PFSK-1 (cell line): ENCODE data around the gene VCP.

Experiments
- FOXP2 ChIP-seq: optimal IDR thresholded peaks from 2 replicates; pipeline ENCODE3; 2011; ENCODE audit warnings: borderline replicate concordance, control low read depth, inconsistent platforms; ENCODE audit not compliant: insufficient read depth; ENCODE audit errors: extremely low read length, extremely low read depth
- POLR2AphosphoS5 ChIP-seq: IDR thresholded peaks from 2 replicates; pipeline ENCODE4 v1.6.1; 2012; ENCODE audit warnings: low read depth, mild to moderate bottlenecking, control low read depth, low read length, moderate library complexity
- SIN3A ChIP-seq: IDR thresholded peaks from 2 replicates; pipeline ENCODE4 v1.6.1; 2012; ENCODE audit warnings: mild to moderate bottlenecking, low read length, moderate library complexity, borderline replicate concordance; ENCODE audit not compliant: insufficient read depth
- TAF1 ChIP-seq: IDR thresholded peaks from 2 replicates; pipeline ENCODE4 v1.6.1; 2012; ENCODE audit warnings: low read length, control low read depth, borderline replicate concordance; ENCODE audit not compliant: insufficient read depth
- TF ChIP-seq, protein P1 (sequence below), 2 experiments: IDR thresholded peaks; 2 replicates each; pipeline versions ENCODE4 v1.6.1 to v1.8.0; 2011 to 2012; ENCODE audit warnings: low read depth in 2 of 2, low read length in 2 of 2, control low read depth in 1 of 2, inconsistent platforms in 1 of 2, mild to moderate bottlenecking in 1 of 2, moderate library complexity in 1 of 2; ENCODE audit not compliant: insufficient read depth in 1 of 2

The VCP gene

DNA sequence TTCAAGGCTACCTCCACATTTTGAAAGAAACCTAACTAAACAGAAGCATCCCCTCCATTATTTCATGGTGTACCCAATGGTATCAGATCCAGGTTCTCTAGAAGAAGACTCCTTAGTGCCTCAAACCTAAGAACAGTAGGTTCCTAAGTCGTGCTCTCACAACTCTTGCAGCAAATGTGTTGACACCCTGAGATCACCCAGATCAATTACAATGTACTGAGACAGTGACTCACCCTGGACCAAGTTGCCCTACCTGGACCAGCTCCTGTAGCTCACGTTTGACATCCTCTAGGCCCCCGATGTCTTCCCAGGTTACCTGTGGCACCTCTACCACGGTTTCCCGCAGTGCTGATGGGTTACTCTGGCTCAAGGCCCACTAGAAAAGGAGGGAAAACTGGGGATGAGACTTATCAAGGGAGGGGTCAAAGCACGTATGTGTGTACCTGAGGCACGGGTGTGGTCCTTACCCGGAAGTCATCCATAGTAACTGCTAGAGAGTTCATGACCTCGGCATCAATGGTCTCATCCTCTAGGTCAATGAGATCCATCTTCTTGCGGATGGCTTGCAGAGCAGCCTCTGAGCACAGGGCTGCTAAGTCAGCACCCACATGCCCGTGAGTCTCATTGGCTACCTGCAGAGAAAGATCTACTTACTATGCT is 11.7 kb downstream of the VCP start:
- TF ChIP-seq, protein P1, sequence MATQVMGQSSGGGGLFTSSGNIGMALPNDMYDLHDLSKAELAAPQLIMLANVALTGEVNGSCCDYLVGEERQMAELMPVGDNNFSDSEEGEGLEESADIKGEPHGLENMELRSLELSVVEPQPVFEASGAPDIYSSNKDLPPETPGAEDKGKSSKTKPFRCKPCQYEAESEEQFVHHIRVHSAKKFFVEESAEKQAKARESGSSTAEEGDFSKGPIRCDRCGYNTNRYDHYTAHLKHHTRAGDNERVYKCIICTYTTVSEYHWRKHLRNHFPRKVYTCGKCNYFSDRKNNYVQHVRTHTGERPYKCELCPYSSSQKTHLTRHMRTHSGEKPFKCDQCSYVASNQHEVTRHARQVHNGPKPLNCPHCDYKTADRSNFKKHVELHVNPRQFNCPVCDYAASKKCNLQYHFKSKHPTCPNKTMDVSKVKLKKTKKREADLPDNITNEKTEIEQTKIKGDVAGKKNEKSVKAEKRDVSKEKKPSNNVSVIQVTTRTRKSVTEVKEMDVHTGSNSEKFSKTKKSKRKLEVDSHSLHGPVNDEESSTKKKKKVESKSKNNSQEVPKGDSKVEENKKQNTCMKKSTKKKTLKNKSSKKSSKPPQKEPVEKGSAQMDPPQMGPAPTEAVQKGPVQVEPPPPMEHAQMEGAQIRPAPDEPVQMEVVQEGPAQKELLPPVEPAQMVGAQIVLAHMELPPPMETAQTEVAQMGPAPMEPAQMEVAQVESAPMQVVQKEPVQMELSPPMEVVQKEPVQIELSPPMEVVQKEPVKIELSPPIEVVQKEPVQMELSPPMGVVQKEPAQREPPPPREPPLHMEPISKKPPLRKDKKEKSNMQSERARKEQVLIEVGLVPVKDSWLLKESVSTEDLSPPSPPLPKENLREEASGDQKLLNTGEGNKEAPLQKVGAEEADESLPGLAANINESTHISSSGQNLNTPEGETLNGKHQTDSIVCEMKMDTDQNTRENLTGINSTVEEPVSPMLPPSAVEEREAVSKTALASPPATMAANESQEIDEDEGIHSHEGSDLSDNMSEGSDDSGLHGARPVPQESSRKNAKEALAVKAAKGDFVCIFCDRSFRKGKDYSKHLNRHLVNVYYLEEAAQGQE (IDR thresholded peaks at IDR 0.05; ENCODE audit: insufficient read depth in 1 of 2, low read depth in 2 of 2, low read length in 2 of 2), result no peak
- TF ChIP-seq POLR2AphosphoS5, result no peak
- no peak for TF ChIP-seq FOXP2
- no peak for TF ChIP-seq SIN3A
- no peak for TF ChIP-seq TAF1

DNA sequence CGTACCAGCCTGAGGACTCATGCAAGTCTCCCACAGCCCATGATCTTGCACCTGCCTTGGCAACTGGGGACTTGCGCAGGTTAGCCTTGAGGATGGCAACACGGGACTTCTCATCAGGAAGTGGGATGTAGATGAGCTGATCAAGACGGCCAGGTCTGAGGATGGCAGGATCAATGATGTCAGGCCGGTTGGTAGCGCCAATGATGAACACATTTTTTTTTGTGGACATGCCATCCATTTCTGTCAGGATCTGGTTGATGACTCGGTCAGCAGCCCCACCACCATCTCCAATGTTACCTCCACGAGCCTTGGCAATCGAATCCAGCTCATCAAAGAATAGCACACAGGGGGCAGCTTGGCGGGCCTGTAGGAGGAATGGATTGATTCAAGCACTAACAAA is 13.0 kb downstream of the VCP start:
- TF ChIP-seq POLR2AphosphoS5 (no peak), FOXP2 (no peak), TAF1 (no peak), SIN3A (no peak)
- TF ChIP-seq, protein P1 (IDR thresholded peaks at IDR 0.05; ENCODE audit: insufficient read depth in 1 of 2, low read depth in 2 of 2, low read length in 2 of 2), result no peak

DNA sequence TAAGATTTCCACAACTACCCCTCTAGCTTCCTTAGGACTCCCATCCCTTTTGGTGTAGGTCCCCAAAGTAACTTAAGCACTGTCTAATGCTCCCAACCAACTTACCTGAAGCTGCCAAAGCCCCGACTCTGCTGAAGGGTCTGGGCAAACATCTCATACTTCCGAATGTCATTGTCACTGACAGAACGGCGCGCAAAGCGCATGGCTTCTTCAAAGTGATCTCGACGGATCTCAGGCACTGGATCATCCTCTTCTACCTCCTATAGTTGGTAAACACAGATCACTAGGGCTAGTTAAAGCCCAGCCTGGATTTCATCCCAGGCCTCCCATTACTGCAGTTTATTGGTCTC is 15.2 kb downstream of the VCP start:
- TF ChIP-seq SIN3A, result no peak
- TF ChIP-seq, protein P1 (IDR thresholded peaks at IDR 0.05; ENCODE audit: insufficient read depth in 1 of 2, low read depth in 2 of 2, low read length in 2 of 2), result no peak
- TF ChIP-seq POLR2AphosphoS5, result no peak
- no peak for TF ChIP-seq TAF1
- no peak for TF ChIP-seq FOXP2

DNA sequence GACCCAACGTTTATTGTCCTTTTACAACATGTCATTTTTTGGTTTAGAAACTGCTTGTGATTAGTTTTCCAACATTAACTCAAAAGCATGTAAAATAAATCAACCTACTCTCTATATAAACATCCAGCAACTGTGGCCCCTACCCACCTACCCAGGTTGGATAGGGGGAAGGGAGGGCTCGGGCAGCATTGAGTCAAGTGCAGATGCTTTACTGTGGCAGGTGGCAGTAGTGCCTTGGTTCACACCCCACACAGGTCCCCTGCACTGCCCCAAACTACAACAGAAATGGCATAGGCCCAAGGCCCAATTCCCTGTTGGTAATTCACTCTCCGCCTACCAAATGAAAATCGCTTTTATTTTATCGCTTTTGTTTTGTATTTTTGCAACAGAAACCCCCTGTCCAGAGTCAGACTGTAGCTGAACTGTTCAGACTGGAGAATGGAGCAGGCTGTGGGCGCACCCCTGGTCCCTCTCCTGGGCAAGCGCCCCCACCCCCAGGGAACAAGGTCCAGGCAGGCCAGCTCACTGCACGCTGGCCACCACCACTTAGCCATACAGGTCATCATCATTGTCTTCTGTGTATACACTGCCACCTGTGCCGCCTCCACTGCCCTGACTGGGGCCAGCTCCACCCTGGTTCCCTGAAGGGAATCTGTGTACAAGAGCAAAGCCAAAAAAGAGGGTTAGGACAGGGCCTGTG is 15.7 kb downstream of the VCP start:
- TF ChIP-seq FOXP2 (no peak), TAF1 (no peak), SIN3A (no peak), POLR2AphosphoS5 (no peak)
- TF ChIP-seq, protein P1 (IDR thresholded peaks at IDR 0.05; ENCODE audit: insufficient read depth in 1 of 2, low read depth in 2 of 2, low read length in 2 of 2), result no peak
